ENCODE results near the gene IVD.

Gene IVD

GRCh38 chr15:40439461-40439959 is 33.9 kb downstream of the IVD start:
- TF ChIP-seq CTCF (conservative IDR thresholded peaks at IDR 0.05; ENCODE audit: low read depth, low read length), result no peak
- peak; percentile 10 for DNase-seq (ENCODE audit: low read depth)
- H3K4me3 ChIP-seq (ENCODE audit: low read depth, low read length), result peak overlapping the region; percentile 61

- DNase-seq (ENCODE audit: low read depth), result peak; percentile 36
- no peak for TF ChIP-seq CTCF (conservative IDR thresholded peaks at IDR 0.05; ENCODE audit: low read depth, low read length)
- peak overlapping the region; percentile 61 for H3K4me3 ChIP-seq (ENCODE audit: low read depth, low read length)
Observed at GRCh38 chr15:40439960-40440742, 34.6 kb downstream of the IVD start.

- TF ChIP-seq CTCF (conservative IDR thresholded peaks at IDR 0.05; ENCODE audit: low read depth, low read length), result no peak
- peak; percentile 96 for DNase-seq (ENCODE audit: low read depth)
- H3K4me3 ChIP-seq (ENCODE audit: low read depth, low read length), result peak within 1 kb of the TSS; percentile 71
Observed at GRCh38 chr15:40440743-40441564, 35.4 kb downstream of the IVD start, which contains the start of gene BAHD1. Gene BAHD1, plus strand, starts transcription at chr15:40440953. Its CDS starts 17,512 bp downstream, at chr15:40458465.

GRCh38 chr15:40441565-40442531 is 36.3 kb downstream of the IVD start:
- peak overlapping the region; percentile 71 for H3K4me3 ChIP-seq (ENCODE audit: low read depth, low read length)
- TF ChIP-seq CTCF (conservative IDR thresholded peaks at IDR 0.05; ENCODE audit: low read depth, low read length), result peak; percentile 22
- no peak for DNase-seq (ENCODE audit: low read depth)

GRCh38 chr15:40443255-40443654 is 37.7 kb downstream of the IVD start:
- H3K4me3 ChIP-seq (ENCODE audit: low read depth, low read length), result peak overlapping the region; percentile 14

More at GRCh38 chr15:40443255-40443654, 37.7 kb downstream of the IVD start:
- DNase-seq (ENCODE audit: low read depth), result no peak
- TF ChIP-seq CTCF (conservative IDR thresholded peaks at IDR 0.05; ENCODE audit: low read depth, low read length), result no peak
